B cell (primary cell): ENCODE measurements around the gene RNF212B. TPM values are rescaled to one million over a fixed set of nuclear protein-coding genes. Genes with fewer than 3 reads are reported as not detected.

Experiments
- ATAC-seq: fragments of 200-7000 bp; cut with Tn5 transposase; one replicate; pipeline ENCODE4 v1.10.0; 2021; ENCODE audit warnings: low read depth, mild to moderate bottlenecking, moderate number of reproducible peaks, moderate library complexity
- CTCF ChIA-PET: fragments of 350-600 bp; sonication (Branson Sonifier 250); formaldehyde crosslinking; loops from one replicate; lab custom pipeline; 2021; ENCODE audit warnings: antibody characterized with exemption, inconsistent platforms; lab: Charles Lee
- POLR2A ChIA-PET: fragments of 350-600 bp; sonication (Branson Sonifier 250); formaldehyde crosslinking; loops from one replicate; lab custom pipeline; 2021; ENCODE audit warnings: antibody characterized with exemption; lab: Charles Lee
- DNase-seq: peaks from one replicate; pipeline ENCODE4 v3.0.0; 2013
- H2AFZ ChIP-seq: 2 replicates; pipeline ENCODE4 v1.6.1; 2012; ENCODE audit warnings: mild to moderate bottlenecking, low read depth, low read length; ENCODE audit not compliant: insufficient read depth, poor library complexity, severe bottlenecking
- H3K27ac ChIP-seq, 2 donors: 1 replicate in 1 of 2; 2 replicates in 1 of 2; pipeline ENCODE4 v1.5.1; 2012 to 2013; ENCODE audit warnings: low read length in 2 of 2, mild to moderate bottlenecking in 2 of 2, moderate library complexity in 1 of 2
- H3K27me3 ChIP-seq, 4 experiments: fragments of 200-600 bp in 1 of 4; sonication (generic) in 1 of 4; replicated peaks in 1 of 4; 1 replicate in 2 of 4; 2 replicates in 2 of 4; pipeline versions ENCODE4 v1.6.1 to v1.7.0; 2013 to 2016; ENCODE audit warnings: low read length in 3 of 4, mild to moderate bottlenecking in 2 of 4, mixed read lengths in 1 of 4, moderate library complexity in 1 of 4; ENCODE audit not compliant: insufficient read depth in 4 of 4, control insufficient read depth in 3 of 4; ENCODE audit errors: control extremely low read depth in 1 of 4
- H3K36me3 ChIP-seq, 2 experiments: replicated peaks in 1 of 2; 1 replicate in 1 of 2; 2 replicates in 1 of 2; pipeline versions ENCODE4 v1.6.1 to v1.7.1; 2013; ENCODE audit warnings: low read length in 1 of 2; ENCODE audit not compliant: insufficient read depth in 2 of 2, control insufficient read depth in 1 of 2; ENCODE audit errors: control extremely low read depth in 1 of 2, extremely low read depth in 1 of 2
- H3K4me1 ChIP-seq, 2 donors: fragments of 200-600 bp in 1 of 2; sonication (generic) in 1 of 2; 1 replicate in 1 of 2; 2 replicates in 1 of 2; pipeline versions ENCODE4 v1.5.1 to v1.6.1; 2013 to 2017; ENCODE audit warnings: low read length in 2 of 2; ENCODE audit not compliant: control insufficient read depth in 2 of 2, insufficient read depth in 2 of 2
- H3K4me2 ChIP-seq: replicated peaks from 2 replicates; pipeline ENCODE3; 2012; ENCODE audit warnings: mild to moderate bottlenecking, low read depth, low read length; ENCODE audit not compliant: poor library complexity, severe bottlenecking
- H3K4me3 ChIP-seq, 5 experiments: fragments of 200-600 bp in 1 of 5; sonication (generic) in 1 of 5; 1 replicate in 3 of 5; 2 replicates in 2 of 5; pipeline versions ENCODE4 v1.5.1 to v1.7.0; 2011 to 2016; ENCODE audit warnings: low read length in 4 of 5, mild to moderate bottlenecking in 4 of 5, low read depth in 2 of 5, control low read depth in 1 of 5, moderate library complexity in 1 of 5; ENCODE audit not compliant: insufficient read depth in 1 of 5; ENCODE audit errors: control extremely low read depth in 1 of 5, extremely low read depth in 1 of 5
- H3K79me2 ChIP-seq: fragments of 200-600 bp; sonication (generic); one replicate; pipeline ENCODE4 v1.6.0; 2016; ENCODE audit warnings: low read length; ENCODE audit not compliant: control insufficient read depth, insufficient read depth
- H3K9ac ChIP-seq: fragments of 200-600 bp; sonication (generic); 2 replicates; pipeline ENCODE4 v1.6.1; 2017; ENCODE audit warnings: mild to moderate bottlenecking, low read length, moderate library complexity
- H3K9me3 ChIP-seq, 3 donors: one replicate each; pipeline versions ENCODE4 v1.6.1 to v1.7.1; 2013; ENCODE audit warnings: low read length in 2 of 3; ENCODE audit not compliant: control insufficient read depth in 2 of 3, insufficient read depth in 1 of 3; ENCODE audit errors: control extremely low read depth in 1 of 3
- H4K20me1 ChIP-seq: 2 replicates; pipeline ENCODE4 v1.6.0; 2012; ENCODE audit warnings: mild to moderate bottlenecking, low read length; ENCODE audit not compliant: insufficient read depth, control insufficient read depth, poor library complexity, severe bottlenecking
- H3K27ac Mint-ChIP-seq: one replicate; pipeline ENCODE4 v1.8.0; 2021; ENCODE audit warnings: mixed read lengths
- H3K27me3 Mint-ChIP-seq: one replicate; pipeline ENCODE4 v1.8.0; 2021; ENCODE audit warnings: mixed read lengths
- H3K4me1 Mint-ChIP-seq: one replicate; pipeline ENCODE4 v1.8.0; 2021; ENCODE audit warnings: mixed read lengths
- H3K4me3 Mint-ChIP-seq: one replicate; pipeline ENCODE4 v1.8.0; 2021; ENCODE audit warnings: mixed read lengths
- H3K9me3 Mint-ChIP-seq: one replicate; pipeline ENCODE4 v1.8.0; 2022; ENCODE audit warnings: mixed read lengths; ENCODE audit not compliant: insufficient read depth
- CTCF ChIP-seq: fragments of 200-600 bp; IDR thresholded peaks from one replicate; pipeline ENCODE4 v1.8.0; 2022; ENCODE audit warnings: antibody characterized with exemption, mild to moderate bottlenecking
- EZH2 ChIP-seq: IDR thresholded peaks from 2 replicates; pipeline ENCODE4 v1.6.1; 2012; ENCODE audit warnings: borderline replicate concordance, low read depth, mild to moderate bottlenecking, moderate library complexity, low read length; ENCODE audit not compliant: insufficient read depth, poor library complexity, severe bottlenecking
- WGBS: methylation state at CpG from one replicate; pipeline ENCODE4 v1.1.5; 2013; ENCODE audit warnings: missing lambda C conversion rate; ENCODE audit not compliant: insufficient coverage; 5-methylcytosine and 5-hydroxymethylcytosine counted together
- intact Hi-C: fragments of 100-400 bp; cut with micrococcal nuclease; formaldehyde crosslinking; loops from one replicate; pipeline ENCODE4 v1.10.0; 2022
- polyA plus RNA-seq: library from polyadenylated mRNA; depleted of rRNA; stranded (reverse); fragments of >200 nt; gene quantifications from 2 replicates; pipeline ENCODE4 v1.2.3, GENCODE V29; 2012
- total RNA-seq, 2 donors: library from RNA; stranded (reverse); fragments of 120-200 nt in 1 of 2; gene quantifications; 1 replicate in 1 of 2; 2 replicates in 1 of 2; pipeline versions ENCODE4 v1.2.3 to v1.2.4, GENCODE V29; 2013 to 2022

RNF212B gene
- total and polyA plus RNA-seq, 2 donors (not counting 1 experiment from before 2014, with no cell fraction given), result not detected

- Mint-ChIP-seq H3K27ac (no peak overlapping the region), H3K4me1 (peaks cover 14% of the 10 kb centered on the region), H3K9me3 (no peaks in the 10 kb centered on the region), H3K4me3 (no peak overlapping the region), H3K27me3 (no peaks in the 10 kb centered on the region)
- ChIA-PET POLR2A (no interaction called here), CTCF (interaction anchor here (2.2 kb wide), 2 partner anchors 11 to 13 kb away, joined by 7 to 13 read pairs; no protein-coding TSS in a partner anchor)
- intact Hi-C loops, result loop anchor here (10.0 kb wide), 1 partner anchor 284 kb away; the partner anchor contains the start of gene AP1G2
- Histone ChIP-seq H3K4me3 (no peak overlapping the region), H3K9ac (no peak overlapping the region), H3K36me3 (peaks cover 0 to 4% of the 10 kb centered on the region in 2 experiments), H3K79me2 (peaks cover 21% of the 10 kb centered on the region), H3K27ac (no peak overlapping the region), H3K9me3 (no peaks in the 10 kb centered on the region), H3K4me2 (no peak overlapping the region), H3K27me3 (no peaks in the 10 kb centered on the region), H4K20me1 (peaks cover 4% of the 10 kb centered on the region), H3K4me1 (peaks cover 8 to 10% of the 10 kb centered on the region in 2 donors), H2AFZ (no peak overlapping the region)
- TF ChIP-seq EZH2 (no peak), CTCF (no peak)
- 100% methylated on average over 2 of the region's 6 CpGs for WGBS
- DNase-seq (no peak), ATAC-seq (no peak)
These were observed 43.5 kb downstream of the RNF212B start for GRCh38 chr14:23281247-23281646.
